Coronary artery (tissue), 2 donors: Measurements from ENCODE around the gene HELQ.
A peak's percentile ranks its signal among the peaks of the same experiment; 100 is the strongest.

Experiments used
- DNase-seq: peaks from one replicate; pipeline ENCODE4 v3.0.0-alpha.2; 2017; ENCODE audit warnings: low spot score
- H3K27ac ChIP-seq, 2 donors: fragments of 200-600 bp; sonication (generic); one replicate each; pipeline ENCODE4 v1.5.1; 2016 to 2019
- H3K4me3 ChIP-seq: fragments of 200-600 bp; sonication (generic); 2 replicates; pipeline ENCODE4 v1.5.1; 2016; ENCODE audit warnings: mild to moderate bottlenecking, moderate library complexity
- CTCF ChIP-seq: fragments of 200-600 bp; sonication (generic); IDR thresholded peaks from one replicate; pipeline ENCODE4 v1.5.1; 2019; ENCODE audit warnings: antibody characterized with exemption

Gene HELQ

GRCh38 chr4:83490876-83491450 is 35.3 kb upstream of the HELQ start:
- no peak for DNase-seq
- no peak overlapping the region for H3K27ac ChIP-seq
- no peak for TF ChIP-seq CTCF
- no peak overlapping the region for H3K4me3 ChIP-seq

GRCh38 chr4:83489711-83490326 is 34.2 kb upstream of the HELQ start:
- H3K27ac ChIP-seq = no peak overlapping the region
- H3K4me3 ChIP-seq = no peak overlapping the region
- DNase-seq = no peak
- no peak for TF ChIP-seq CTCF

- DNase-seq = no peak
- Histone ChIP-seq H3K27ac (no peak overlapping the region), H3K4me3 (no peak overlapping the region)
- TF ChIP-seq CTCF = no peak
These were observed 31.0 kb upstream of the HELQ start for GRCh38 chr4:83486457-83487129.

- TF ChIP-seq CTCF = no peak
- Histone ChIP-seq H3K4me3 (peak within 1 kb of the TSS; percentile 83), H3K27ac (peak within 1 kb of the TSS; percentile 93 to 95)
- DNase-seq = peak; percentile 96
These were observed 29.2 kb upstream of the HELQ start, which contains the start of gene ABRAXAS1 for GRCh38 chr4:83484500-83485461. ABRAXAS1 (minus strand) TSS chr4:83485100; CDS start chr4:83485072, 28 bp downstream.

- Histone ChIP-seq H3K27ac (no peak overlapping the region), H3K4me3 (no peak overlapping the region)
- DNase-seq = no peak
- TF ChIP-seq CTCF = no peak
These were observed 18.3 kb upstream of the HELQ start for GRCh38 chr4:83473966-83474365.

GRCh38 chr4:83473423-83473822 is 17.8 kb upstream of the HELQ start:
- Histone ChIP-seq H3K4me3 (no peak overlapping the region), H3K27ac (no peak overlapping the region)
- no peak for TF ChIP-seq CTCF
- no peak for DNase-seq
